GM19238 (cell line): ENCODE data around the gene FGD4.
"Not testable (repeated sequence)": the region's sequence is repeated elsewhere in the genome, so short reads cannot be mapped to it uniquely, and the experiment has no call there.

Experiments used
- DNase-seq: peaks from one replicate; pipeline ENCODE4 v3.0.0; 2011; ENCODE audit warnings: low spot score; ENCODE audit not compliant: insufficient read length

FGD4 gene

DNA sequence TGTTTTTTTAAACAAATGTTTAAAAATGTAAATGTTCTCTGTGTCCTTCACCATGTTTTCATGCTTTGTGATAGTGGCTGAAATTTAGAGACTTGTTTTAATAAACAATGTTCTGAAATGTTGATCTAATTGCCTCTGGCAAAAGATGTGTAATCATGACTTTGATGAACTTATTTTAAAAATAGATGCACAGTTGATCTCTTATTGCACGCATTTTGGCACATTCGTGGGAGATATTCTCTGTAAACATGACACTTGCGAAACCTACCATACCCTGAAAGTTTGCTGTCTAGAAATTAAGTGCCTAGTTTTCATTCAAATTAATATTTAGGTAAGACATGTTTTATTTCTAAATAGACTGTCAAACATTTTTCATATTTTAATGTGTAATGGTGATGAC lies 160.1 kb downstream of the FGD4 start:
- no peak for DNase-seq

DNA sequence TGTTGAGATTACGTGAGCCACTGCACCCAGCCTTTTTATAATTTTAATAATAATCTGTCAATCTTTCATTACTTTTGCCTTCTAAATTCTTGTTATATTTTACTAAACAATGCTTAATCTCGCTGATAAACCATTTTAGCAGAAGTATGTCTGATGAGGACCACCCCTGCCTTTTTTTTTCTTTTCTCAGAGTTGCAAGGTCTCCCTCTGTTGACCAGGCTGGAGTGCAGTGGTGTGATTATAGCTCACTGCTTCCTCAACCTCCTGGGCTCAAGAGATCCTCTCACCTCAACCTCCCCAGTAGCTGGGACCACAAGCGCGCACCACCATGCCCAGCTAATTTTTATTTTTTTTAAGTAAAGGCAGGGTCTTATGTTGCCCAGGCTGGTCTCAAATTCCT lies 161.2 kb downstream of the FGD4 start:
- DNase-seq, result no peak

DNA sequence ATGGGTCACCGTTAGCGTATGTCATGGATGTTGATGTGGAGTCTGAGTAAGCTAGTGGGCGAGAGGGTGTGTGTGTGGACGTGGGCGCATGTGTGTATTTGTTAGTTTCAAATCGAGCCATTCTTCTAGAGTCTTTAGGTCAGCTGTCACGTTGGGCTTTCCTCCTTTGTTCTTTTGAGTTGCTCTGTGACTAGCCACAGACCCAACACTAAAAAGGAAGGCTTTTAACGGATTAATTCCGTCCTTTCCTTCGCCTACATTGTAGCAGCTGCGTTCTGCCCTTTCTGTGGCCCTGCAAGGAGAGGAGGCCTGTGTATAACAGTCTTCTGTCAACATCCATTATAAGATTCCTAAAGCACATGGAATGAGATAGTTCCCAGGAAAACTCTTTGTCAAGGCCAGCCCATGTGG lies 162.6 kb downstream of the FGD4 start:
- no peak for DNase-seq

DNA sequence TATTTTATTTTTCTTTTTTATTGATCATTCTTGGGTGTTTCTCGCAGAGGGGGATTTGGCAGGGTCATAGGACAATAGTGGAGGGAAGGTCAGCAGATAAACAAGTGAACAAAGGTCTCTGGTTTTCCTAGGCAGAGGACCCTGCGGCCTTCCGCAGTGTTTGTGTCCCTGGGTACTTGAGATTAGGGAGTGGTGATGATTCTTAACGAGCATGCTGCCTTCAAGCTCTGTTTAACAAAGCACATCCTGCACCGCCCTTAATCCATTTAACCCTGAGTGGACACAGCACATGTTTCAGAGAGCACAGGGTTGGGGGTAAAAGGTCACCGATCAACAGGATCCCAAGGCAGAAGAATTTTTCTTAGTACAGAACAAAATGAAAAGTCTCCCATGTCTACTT lies 163.1 kb downstream of the FGD4 start:
- DNase-seq, result not testable (repeated sequence)

DNA sequence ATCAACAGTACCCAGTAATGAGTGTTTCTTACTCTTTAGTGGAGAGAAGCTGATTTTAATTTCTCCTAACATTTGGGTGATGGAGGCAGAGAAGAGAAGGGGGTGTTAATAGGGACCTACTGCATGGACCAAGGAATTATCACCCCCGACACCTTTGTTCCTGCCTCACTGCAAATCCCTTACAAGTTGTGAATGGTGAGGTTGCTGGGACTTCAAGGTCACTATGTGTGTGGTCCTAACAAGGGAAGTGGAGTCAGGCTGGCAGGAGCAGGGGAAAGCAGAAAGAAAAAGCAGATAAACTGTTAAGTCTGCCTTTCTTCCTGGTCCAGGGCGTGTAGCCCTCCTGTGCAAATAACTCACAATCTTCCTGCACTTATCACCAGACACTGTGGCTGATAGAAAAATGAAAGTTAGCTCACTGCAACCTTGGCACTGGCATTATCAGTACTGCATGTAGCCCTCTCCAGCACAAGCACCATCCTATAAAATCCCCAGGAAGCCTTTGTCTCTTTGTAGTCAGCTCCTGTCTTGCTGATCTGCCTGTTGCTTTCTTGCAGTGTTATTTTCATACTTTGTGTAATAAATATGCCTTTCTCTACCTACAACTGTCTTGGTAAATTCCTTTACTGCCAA lies 167.4 kb downstream of the FGD4 start:
- no peak for DNase-seq

DNA sequence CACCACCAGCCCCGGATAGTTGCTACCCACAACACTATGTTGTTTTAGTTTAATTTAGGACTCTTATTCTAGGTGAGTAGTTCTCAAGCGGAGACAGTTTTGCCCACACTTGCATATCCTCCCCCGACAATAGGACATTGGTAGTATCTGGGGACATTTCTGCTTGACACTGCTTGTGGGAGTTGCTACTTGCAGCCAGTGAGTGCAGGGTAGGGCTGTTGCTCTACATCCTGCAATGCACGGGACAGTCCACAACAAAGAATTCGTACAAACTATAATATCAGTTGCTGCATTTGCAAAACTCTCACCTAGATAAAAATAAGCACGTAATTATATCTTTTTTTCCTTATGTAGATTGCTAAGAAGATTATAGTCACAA lies 167.9 kb downstream of the FGD4 start:
- no peak for DNase-seq

DNA sequence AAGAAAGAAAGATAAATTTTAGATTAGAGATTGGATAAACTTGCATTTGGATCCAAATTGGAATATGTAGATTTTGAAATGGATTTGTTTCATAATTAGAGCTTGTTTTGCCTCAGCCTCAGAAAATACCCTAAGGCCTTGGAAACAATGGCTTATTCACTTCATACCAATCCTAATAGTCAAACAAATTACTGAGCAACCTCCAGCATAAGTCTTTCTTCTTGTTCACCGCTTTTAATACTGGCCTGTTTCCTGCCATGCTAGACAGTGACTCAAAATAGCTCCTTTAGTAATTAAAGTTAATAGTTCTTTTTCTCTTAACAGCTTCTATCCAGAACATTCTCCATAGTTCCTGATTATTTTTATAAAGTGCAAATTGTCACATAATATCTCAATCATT lies 168.9 kb downstream of the FGD4 start:
- DNase-seq, result no peak

DNA sequence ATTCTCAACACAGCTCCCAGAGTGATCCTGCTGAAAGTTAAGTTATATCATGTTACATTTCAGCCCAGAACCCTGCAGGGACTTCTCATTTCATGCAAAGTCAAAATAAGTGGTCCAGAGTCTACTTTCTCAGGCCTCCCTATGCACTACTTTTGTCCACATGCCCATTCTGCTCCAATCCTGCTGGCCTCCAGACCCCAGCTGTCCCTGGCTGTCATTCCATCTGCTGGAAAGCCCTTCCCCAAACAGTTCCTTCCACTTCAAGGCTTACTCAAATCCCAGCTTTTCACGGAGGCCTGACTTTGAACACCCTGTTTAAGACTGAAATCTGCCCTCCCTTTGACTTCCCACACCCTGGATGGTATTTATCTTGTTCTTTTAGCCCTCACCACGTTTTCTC lies 169.9 kb downstream of the FGD4 start:
- DNase-seq, result no peak

DNA sequence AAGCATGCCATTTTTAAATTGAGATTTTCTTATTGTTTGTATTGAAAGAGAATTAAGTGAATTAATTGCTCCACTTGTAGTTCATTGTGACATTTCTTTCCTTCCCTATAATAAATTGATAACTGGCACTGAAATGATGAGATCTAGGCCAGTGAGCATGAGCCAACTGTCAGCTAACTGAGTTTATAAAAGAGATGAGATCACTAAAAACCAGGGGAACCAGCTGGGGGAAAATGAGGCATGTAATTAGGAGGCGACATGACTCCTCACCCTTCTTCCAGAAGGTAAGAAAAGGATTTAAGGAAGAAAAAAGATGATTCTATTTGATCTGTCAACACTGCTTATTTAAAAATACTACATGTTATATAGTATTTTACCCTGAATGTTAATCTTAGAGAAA lies 175.2 kb downstream of the FGD4 start:
- no peak for DNase-seq

DNA sequence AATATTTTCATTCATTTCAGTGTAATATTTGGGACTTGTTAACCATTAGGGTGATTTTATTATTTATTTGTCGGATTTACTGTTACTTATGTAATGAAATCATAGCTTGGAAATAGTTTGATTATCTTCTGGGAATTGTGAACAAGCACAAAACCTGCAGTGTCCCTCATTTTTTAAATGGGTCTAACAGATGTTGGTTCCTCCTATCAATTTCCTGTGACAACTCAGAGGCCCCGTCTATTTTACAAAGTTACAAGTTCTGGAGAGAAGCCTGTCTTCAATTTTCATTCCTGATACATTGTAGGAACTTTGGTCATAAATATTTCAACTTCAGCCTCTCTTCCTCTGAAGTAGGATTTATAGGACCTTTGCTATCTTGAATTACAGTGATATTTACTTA lies 178.0 kb downstream of the FGD4 start:
- no peak for DNase-seq

DNA sequence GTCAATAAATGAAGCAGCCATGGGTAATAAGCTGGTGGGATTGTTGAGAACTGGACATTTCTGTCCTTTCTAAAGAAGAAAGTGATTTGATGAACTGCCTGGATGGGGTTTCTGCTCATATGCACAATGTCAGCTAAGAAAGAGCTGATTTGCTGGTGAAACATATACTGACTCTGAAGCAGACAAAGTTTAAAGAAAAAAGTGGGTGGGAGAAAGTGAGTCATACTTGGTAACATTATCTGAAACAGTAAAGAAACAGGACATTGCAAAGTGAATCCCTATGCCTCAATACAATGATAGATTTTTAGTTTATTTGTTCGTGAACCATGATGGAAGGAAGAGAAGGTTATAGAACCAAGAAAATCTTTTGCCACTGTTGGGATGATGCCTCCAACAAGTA lies 184.2 kb downstream of the FGD4 start:
- no peak for DNase-seq

DNA sequence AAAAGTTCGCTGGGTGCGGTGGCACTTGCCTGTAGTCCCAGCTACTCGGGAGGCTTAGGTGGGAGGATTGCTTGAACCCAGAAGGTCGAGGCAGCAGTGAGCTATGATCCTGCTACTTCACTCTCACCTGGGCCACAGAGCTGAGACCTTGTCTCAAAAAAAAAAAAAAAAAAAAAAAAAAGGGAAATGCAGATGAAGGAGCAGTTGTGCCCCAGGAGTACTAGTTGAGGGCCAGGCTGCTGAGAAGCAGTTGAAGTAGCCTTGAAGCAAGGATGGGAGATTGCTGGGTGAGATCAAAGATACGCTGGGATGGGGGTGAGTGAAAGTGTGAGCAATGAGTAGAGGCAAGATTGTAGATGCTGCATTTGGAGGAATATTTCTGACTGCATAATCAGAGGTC lies 186.3 kb downstream of the FGD4 start:
- DNase-seq, result no peak

DNA sequence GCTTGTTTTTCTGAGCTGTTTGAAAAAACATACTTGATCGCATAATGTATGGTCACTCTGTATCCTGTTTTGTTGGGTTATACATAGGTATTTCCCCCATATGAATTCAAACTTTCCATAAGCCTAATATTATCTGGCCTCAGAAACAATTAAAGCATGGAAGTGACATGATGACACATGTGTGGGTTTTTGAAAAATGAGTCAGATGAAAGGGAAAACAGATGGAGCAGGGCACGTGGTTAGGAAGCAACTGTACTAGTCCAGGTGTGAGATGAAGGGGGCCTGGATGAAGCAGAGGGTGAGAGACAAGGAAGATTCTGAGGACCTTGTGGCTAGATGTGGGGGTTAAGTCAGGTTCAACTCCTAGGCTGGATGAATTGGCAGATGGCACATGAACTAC lies 187.0 kb downstream of the FGD4 start:
- no peak for DNase-seq

DNA sequence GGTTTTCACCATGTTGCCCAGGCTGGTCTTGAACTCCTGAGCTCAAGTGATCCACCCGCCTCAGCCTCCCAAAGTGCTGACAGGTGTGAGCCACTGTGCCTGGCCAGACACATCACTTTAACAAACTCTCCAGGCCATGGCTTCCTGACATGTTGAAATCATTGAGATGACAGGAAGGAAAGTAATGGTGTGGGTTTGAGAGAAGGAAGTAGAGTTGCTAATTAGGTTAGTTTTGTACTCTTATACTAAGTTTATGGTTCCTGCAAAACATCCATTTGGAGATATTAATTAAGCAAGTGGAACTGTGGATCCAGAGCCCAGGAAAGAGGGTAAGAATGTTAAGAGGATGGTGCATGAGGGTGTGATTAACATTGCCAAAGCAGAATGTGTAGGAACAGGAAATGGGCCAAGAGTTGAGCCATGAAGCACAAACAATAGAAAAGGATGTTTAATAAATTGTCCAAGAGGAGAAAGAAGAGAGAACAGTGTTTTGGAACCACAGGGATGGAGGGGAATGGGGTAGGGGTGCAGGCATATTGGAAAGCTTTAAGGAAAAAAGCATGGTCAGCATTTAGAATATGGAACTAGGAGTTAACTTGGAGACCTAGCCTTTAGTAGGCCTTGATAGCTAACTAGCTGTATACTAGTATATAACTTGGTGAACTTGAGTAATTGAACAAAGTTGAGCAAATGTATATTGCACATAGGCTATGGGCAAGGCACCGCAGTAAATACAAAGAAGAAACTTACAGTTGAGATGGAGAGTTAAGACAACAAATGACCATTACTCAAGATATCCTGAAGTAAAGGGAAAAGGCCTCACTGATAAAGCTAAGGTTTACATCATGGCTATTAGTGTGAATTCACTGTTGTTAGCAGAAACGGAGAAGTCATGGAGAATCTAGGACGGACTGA lies 188.5 kb downstream of the FGD4 start:
- DNase-seq, result no peak

DNA sequence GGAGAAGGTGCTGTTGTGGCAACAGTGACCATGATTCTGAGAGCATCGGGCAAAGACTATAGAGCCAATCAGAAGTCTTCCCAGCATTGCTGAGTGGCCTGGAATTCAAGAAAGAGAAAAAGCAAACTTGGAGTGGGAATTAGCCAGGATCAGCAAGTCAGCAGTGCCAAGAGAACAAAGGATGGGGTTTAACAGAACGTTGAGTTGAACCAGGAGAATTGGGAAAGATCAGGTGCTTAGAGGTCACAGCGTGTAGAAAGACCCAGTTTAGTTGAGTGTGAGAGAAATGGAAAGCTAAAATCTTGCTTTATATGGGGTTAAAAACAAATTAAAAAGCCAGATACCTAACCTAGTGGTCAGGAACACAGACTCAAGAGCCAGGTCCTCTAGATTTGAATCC lies 189.2 kb downstream of the FGD4 start:
- DNase-seq, result no peak

DNA sequence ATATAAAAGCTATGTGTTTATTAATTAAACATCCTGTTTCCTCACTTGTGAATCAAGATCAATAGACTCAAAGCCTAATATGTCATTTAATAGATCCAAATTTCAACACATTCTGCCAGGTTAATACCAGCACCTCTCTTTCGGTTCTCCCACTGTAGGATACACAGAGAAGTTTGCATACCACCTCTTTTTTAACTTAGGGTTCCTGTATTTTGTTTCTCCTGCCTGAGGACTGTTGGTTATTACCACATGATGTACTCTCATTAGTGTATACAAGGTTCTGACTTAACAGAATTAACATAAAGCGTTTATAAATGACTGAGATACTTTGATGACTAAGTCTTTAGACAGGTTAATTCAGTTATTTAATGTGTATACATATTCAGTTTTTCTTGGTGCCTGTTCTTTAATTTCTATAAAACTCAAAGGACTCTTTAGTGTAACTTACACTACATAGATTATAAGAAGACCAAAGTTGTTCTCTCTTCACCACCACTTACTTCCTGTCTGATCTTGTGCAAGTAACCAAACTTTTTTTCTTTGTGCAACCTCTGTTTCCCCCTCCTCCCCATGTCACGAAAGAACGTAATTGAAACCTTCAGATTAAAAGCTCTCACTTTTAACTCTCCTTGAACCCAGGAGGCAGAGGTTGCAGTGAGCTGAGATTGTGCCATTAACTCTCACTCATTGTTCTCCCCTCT lies 190.0 kb downstream of the FGD4 start:
- no peak for DNase-seq

DNA sequence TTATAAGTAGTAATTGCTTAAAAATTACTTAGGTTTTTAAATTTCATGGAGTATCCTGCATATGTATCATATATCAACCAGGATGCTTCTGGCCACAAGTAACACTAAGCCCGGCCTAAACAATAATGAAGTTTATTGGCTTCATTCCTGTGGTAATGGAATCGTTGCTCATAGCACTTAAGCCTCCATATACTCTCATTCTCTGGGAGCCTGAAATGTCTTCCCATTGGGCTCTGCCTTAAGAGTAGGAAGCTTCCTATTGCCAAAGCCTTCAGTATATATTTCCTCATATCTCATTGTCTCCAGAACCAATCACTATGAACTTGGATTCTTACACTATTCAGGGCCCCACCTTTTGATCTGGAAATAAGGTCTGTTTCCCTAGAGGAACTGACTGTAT lies 195.9 kb downstream of the FGD4 start:
- DNase-seq, result no peak

DNA sequence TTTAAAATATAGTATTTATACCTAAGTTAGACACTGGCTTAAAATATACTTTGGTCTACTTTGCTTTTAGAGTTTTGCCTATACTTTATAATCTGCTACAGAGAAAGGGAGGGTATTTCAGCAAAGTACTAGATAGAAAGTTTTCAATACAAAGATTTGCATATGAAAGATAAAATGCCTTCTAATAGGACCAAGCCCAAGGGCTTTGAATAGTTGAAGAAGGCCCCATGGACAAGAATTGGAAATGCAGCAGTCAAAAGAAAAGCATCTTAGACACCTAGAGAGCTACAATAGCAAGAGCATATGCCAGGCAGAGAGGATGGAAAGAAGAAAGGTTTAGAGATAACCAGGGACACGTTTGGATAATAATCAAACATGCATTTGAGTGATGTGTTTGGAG lies 196.7 kb downstream of the FGD4 start:
- DNase-seq, result no peak

DNA sequence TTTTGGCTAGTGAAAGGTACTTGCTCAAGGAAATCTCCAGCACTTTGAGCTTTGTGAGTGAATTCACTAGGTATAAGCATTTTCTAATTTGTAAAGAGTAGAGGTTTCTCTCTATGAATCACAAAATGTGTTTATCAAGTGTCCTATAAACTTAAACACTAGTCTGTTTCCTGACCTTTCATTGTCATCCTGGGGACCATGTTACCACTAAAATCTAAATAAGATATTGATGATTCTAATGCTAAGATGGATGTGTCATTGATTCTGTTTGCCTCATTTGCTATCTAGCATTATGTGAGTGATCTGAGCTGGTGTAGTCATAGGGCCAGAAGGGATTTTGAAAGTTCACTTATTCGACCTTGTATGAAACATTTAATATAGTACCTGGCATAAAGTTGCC lies 199.3 kb downstream of the FGD4 start:
- no peak for DNase-seq

DNA sequence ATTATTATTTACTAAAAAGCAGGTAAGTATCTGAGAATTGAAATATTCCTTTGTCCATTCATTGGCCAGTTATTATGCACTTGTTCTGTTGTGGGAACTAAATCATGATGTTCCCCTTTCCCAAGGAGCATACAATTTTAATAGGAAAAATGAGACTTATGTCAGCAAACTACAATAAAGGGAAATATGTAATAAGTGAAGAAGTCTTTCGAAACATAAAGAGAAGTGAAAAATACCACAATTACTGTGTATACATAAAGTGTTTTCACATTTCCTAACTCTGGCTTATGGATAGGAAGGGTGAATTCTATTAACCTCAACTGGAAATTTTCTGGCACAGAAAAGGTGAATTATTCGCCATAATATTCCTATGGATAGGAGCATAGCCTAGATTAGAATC lies 201.3 kb downstream of the FGD4 start:
- no peak for DNase-seq

DNA sequence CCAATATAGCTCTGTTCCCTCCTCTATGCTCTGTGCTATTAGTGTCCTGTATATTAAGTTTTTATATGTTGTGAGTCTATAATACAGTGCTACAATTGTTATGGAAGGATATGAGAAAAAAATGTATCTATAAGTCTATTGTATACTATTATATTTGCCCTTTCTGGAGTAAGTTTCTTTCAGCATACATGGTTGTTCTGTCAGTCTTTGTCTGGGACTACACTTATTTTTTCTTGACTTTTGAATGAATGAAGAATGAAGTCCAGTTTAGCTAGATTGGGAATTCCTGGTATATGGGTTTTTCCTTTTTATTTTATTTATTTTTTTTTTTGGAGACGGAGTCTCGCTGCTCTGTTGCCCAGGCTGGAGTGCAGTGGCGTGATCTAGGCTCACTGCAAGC lies 203.7 kb downstream of the FGD4 start:
- no peak for DNase-seq

DNA sequence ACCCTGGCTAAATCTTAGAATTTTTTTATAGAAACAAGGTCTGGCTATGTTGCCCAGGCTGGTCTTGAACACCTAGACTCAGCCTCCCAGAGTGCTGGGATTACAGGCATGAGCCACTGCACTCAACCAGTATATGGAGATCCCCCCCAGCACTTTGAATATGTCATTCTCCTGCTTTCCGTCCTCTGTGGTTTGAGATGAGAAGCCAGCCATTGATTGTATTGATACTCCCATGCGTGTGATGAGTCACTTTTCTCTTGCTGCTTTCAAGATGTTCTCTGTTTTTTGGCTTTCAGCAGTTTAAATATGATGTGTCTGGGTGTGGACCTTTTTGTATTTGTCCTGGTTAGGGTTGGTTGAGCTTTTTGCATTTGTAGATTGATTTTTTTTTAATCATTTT lies 204.5 kb downstream of the FGD4 start:
- DNase-seq, result no peak

DNA sequence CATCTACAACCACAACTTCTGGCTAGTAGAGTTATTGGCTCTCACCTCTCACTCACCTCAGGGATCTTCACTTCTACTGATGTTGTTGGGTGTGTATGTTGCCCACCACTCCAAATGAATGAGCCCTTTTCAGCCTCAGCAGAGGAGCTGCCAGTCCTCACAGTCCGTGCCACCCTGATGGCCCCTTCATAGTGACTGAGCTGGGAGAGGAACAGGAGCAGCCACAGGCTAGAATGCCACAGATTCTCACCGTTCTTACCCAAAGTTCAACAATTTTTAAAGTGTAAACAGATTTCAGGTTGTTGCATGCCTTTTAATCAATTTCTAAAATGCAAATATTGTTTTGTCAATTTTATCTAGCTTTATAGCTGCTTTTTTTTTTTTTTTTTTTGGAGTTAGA lies 205.2 kb downstream of the FGD4 start:
- no peak for DNase-seq
